Glutamatergic neuron (in vitro differentiated cells): ENCODE results near the gene CHST11. TPM values are rescaled to one million over a fixed set of nuclear protein-coding genes. Genes with fewer than 3 reads are reported as not detected.

Source experiments
- DNase-seq: peaks from one replicate; pipeline ENCODE4 v3.0.0; 2022
- H3K27ac Mint-ChIP-seq: one replicate; pipeline ENCODE4 v1.8.0; 2020; ENCODE audit warnings: mild to moderate bottlenecking, mixed read lengths, inconsistent platforms; ENCODE audit not compliant: unreplicated experiment
- H3K27me3 Mint-ChIP-seq: one replicate; pipeline ENCODE4 v1.8.0; 2020; ENCODE audit warnings: mild to moderate bottlenecking, moderate library complexity, mixed read lengths, inconsistent platforms; ENCODE audit not compliant: unreplicated experiment
- H3K36me3 Mint-ChIP-seq: one replicate; pipeline ENCODE4 v1.8.0; 2020; ENCODE audit warnings: mild to moderate bottlenecking, mixed read lengths, inconsistent platforms; ENCODE audit not compliant: unreplicated experiment
- H3K4me1 Mint-ChIP-seq: one replicate; pipeline ENCODE4 v1.8.0; 2020; ENCODE audit warnings: mild to moderate bottlenecking, low read depth, mixed read lengths, inconsistent platforms; ENCODE audit not compliant: unreplicated experiment
- H3K4me3 Mint-ChIP-seq: one replicate; pipeline ENCODE4 v1.8.0; 2020; ENCODE audit warnings: mild to moderate bottlenecking, mixed read lengths, inconsistent platforms; ENCODE audit not compliant: unreplicated experiment
- H3K9me3 Mint-ChIP-seq: one replicate; pipeline ENCODE4 v1.8.0; 2020; ENCODE audit warnings: mild to moderate bottlenecking, moderate library complexity, mixed read lengths, inconsistent platforms; ENCODE audit not compliant: unreplicated experiment
- CTCF ChIP-seq: fragments of 200-600 bp; sonication (generic); IDR thresholded peaks from one replicate; pipeline ENCODE4 v1.5.0; 2021; ENCODE audit not compliant: partially characterized antibody, unreplicated experiment
- total RNA-seq: library from RNA; stranded (reverse); fragmentation: NEBNext Ultra II Directional; extraction: Animal tissue kit (Norgen Biotek cat#: 25700); gene quantifications from one replicate; pipeline ENCODE4 v1.2.1, GENCODE V29; 2021; ENCODE audit not compliant: unreplicated experiment

Gene CHST11
- total RNA-seq, 1 donor from 2014 or later = 11.5 TPM

GRCh38 chr12:104600790-104601739, 144.3 kb downstream of the CHST11 start:
- no peak for TF ChIP-seq CTCF
- no peak overlapping the region for H3K4me3 Mint-ChIP-seq
- peaks cover 33% of the 10 kb centered on the region for H3K4me1 Mint-ChIP-seq
- no peaks in the 10 kb centered on the region for H3K36me3 Mint-ChIP-seq
- H3K27me3 Mint-ChIP-seq = peaks cover 2% of the 10 kb centered on the region
- no peak for DNase-seq
- H3K27ac Mint-ChIP-seq = no peak overlapping the region
- H3K9me3 Mint-ChIP-seq = no peaks in the 10 kb centered on the region

- Mint-ChIP-seq H3K4me1 (peaks cover 20% of the 10 kb centered on the region), H3K27ac (no peak overlapping the region), H3K27me3 (peaks cover 4% of the 10 kb centered on the region), H3K9me3 (no peaks in the 10 kb centered on the region), H3K36me3 (no peaks in the 10 kb centered on the region), H3K4me3 (no peak overlapping the region)
- no peak for TF ChIP-seq CTCF
- no peak for DNase-seq
Measured at GRCh38 chr12:104602406-104602805, 145.7 kb downstream of the CHST11 start.

GRCh38 chr12:104602896-104603295, 146.1 kb downstream of the CHST11 start:
- DNase-seq = no peak
- no peak for TF ChIP-seq CTCF
- Mint-ChIP-seq H3K36me3 (no peaks in the 10 kb centered on the region), H3K9me3 (no peaks in the 10 kb centered on the region), H3K4me3 (no peak overlapping the region), H3K4me1 (peaks cover 17% of the 10 kb centered on the region), H3K27ac (no peak overlapping the region), H3K27me3 (peaks cover 4% of the 10 kb centered on the region)

- no peaks in the 10 kb centered on the region for H3K9me3 Mint-ChIP-seq
- H3K27me3 Mint-ChIP-seq = peaks cover 2% of the 10 kb centered on the region
- H3K4me3 Mint-ChIP-seq = no peak overlapping the region
- H3K27ac Mint-ChIP-seq = no peak overlapping the region
- no peak for TF ChIP-seq CTCF
- no peak for DNase-seq
- no peaks in the 10 kb centered on the region for H3K36me3 Mint-ChIP-seq
- H3K4me1 Mint-ChIP-seq = peaks cover 17% of the 10 kb centered on the region
Measured at GRCh38 chr12:104603545-104603973, 146.8 kb downstream of the CHST11 start.
